GM21381 (cell line): ENCODE data around the gene RGS14.

Experiments used
- ATAC-seq: cut with Tn5 transposase; IDR thresholded peaks from one replicate; pipeline ENCODE4 v1.9.1; 2021; ENCODE audit warnings: mild to moderate bottlenecking, moderate library complexity; ENCODE audit not compliant: unreplicated experiment

RGS14 gene

DNA sequence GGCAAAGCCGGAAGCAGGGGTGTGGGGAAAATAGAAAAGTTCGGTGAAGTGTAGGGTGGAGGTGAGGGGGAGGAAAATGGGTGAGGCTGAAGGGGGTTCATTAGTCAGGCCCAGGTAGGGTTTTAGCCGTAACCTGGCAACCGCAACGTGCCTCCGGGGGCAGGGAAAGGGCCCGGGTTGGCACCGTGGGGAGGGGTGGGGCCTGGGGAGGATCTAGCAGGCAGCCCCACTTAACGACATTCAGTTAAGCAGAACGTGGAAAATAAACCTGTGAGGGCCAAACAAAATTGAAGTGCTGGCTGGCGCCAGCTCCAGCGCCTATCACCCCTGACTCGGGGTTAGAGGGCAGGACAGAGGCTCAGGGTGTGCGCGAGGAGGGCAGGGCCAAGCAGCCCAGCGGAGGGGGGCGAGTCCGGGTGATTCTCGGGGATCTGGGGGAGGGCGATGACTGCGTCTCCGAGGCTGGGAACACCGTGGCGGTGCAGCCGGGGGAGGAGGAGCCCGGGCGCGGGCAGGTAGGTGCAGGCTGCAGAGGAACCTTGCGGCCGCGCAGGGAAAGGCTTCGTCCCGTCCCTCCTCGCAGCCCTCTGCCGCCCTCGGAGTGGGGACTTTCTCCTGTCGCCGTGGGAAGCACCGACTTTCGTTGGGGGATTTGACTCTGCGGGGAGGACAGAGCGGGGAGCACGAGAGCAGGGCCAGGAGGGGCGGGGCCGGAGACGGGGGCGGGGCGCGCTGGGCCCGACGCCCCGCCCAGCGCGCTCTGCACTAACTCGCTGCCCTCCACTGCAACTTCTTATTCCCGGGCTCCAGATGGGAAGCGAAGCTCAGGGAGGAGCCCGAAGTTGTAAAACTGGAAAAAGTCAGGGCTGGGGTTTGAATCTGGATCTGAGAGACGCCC lies 5.1 kb downstream of the RGS14 start:
- peak; percentile 36 for ATAC-seq

DNA sequence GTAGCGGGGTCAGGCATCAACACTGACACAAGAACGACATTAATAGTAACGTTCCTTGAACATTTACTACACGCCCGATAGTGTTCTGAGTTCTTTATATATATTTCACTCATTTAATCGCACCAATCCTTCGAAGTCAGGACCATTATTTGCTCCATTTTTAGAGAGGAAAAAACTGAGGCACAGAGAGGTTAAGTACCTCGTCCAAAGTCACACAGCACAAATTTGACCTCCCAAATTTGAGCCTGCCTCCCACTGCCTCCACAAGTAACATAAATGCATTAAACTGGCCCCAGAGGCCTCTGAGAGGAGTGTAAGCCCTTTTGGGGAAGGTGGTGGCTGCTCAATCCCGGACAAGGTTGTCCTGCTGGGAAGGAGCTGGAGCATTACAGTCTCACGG lies 5.8 kb downstream of the RGS14 start:
- ATAC-seq = no peak

DNA sequence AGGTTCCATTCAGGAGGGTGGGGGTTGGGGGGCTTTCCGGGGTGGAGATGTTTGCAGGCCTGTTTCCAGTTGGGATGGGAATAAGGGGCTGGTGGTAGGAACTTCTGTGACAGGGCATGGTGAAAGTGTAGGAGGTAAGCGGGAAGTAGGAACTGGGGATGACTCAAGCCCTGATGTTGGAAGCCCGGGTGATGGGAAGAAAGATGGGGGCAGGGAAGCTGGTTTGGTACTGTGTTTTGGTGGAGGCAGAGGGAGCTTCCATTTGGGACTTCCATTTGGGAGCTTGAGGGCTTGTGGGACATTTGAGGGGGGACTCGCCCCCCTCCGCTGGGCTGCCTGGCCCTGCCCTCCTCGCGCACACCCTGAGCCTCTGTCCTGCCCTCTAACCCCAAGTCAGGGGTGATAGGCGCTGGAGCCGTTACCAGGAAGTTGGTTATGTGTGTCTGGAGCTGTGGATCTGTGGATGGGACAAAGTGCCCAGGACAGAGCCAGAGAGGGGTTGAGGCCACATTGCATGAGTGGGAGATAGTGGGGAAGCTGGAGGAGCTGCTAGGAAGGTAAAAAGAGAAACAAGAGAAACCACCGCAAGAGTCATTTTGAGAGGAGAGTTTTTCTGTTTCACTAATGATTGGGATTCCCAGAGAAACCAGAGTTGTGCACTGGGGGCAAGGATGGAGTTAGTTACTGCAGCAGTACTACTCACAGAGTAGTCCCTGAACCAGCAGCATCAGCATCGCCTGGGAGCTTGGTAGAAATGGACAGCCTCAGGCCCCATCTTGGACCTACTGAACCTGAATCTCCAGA lies 6.6 kb downstream of the RGS14 start:
- ATAC-seq = no peak

GRCh38 chr5:177365845-177366527 lies 8.3 kb downstream of the RGS14 start:
- ATAC-seq = no peak

GRCh38 chr5:177366528-177367322 lies 9.0 kb downstream of the RGS14 start:
- ATAC-seq = no peak

DNA sequence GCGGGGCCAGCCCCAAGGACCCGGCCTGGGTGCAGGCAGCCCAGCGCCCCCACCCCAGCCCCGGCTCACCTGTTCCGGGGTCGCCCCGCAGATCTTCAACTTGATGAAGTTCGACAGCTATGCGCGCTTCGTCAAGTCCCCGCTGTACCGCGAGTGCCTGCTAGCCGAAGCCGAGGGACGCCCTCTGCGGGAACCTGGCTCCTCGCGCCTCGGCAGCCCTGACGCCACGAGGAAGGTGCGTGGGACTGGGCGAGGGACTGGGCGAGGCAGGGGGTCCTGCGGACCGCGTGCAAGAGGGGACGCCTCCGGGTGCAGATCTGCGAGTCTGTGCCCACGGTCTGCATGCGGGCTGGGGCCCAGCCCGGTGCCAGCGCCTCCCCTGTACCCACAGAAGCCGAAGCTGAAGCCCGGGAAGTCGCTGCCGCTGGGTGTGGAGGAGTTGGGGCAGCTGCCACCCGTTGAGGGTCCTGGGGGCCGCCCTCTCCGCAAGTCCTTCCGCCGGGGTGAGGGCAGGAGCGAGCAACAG lies 9.7 kb downstream of the RGS14 start:
- ATAC-seq = no peak

- ATAC-seq = no peak
These were observed 10.5 kb downstream of the RGS14 start for GRCh38 chr5:177367981-177368868.

DNA sequence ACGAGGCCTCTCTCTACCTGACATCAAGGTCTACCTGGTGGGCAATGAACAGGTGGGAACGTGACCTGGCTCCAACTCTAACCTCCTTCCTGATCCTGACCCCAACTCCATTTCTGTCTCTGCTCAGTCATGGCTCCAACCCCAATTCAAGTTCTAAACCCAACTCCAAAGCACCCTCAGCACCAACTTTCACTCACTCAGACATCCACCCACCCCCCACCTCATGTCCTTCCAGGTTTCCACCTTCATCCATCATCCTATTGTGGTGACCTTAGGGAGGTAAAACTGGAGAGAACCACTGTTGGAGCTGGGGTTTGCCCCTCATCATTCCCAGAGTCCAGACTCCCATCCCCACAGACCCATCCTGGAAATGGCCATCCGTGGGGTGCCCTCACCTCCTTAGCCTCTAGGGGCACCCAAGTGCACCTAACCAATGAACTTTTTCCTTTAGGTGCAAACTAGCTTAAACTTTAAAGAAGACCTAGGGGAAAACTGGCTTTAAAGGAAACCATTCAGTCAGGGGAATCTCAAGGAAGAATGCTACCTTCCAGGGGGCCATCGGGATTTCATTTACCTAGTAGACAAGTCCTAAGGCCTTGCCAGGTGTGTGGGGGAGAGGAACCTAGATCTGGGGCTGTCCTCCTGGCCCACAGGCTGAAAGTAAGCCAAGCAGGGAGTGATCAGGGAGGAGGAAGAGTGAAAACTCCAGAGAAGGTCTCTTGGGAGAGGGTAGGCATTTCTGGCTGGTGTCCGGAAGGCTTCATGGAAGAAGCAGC lies 11.3 kb downstream of the RGS14 start:
- ATAC-seq = no peak

- ATAC-seq = no peak
These were observed 12.1 kb downstream of the RGS14 start for GRCh38 chr5:177369645-177370440.

DNA sequence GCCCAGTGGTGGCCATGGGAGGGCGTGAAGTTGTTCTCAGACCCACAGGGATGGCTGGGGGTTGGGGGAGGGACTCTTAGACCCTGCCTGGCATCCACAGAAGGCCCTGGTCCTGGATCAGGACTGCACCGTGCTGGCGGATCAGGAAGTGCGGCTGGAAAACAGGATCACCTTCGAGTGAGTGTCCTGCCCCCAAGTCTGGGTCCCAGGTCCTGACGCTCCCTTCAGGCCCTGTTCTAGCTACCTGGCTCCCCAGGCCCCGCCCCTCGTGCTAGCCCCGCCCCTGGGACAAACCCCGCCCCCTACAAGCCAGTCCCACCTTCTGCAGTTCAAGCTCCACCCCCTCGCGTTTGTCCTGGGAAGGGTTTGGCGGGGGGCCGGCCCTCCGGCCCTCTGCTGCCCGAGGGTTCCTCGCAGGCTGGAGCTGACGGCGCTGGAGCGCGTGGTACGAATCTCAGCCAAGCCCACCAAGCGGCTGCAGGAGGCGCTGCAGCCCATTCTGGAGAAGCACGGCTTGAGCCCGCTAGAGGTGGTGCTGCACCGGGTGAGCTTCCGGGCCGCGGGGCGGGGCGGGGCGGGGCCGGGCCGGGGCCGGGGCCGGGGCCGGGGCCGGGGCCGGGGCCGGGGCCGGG lies 12.9 kb downstream of the RGS14 start:
- no peak for ATAC-seq

DNA sequence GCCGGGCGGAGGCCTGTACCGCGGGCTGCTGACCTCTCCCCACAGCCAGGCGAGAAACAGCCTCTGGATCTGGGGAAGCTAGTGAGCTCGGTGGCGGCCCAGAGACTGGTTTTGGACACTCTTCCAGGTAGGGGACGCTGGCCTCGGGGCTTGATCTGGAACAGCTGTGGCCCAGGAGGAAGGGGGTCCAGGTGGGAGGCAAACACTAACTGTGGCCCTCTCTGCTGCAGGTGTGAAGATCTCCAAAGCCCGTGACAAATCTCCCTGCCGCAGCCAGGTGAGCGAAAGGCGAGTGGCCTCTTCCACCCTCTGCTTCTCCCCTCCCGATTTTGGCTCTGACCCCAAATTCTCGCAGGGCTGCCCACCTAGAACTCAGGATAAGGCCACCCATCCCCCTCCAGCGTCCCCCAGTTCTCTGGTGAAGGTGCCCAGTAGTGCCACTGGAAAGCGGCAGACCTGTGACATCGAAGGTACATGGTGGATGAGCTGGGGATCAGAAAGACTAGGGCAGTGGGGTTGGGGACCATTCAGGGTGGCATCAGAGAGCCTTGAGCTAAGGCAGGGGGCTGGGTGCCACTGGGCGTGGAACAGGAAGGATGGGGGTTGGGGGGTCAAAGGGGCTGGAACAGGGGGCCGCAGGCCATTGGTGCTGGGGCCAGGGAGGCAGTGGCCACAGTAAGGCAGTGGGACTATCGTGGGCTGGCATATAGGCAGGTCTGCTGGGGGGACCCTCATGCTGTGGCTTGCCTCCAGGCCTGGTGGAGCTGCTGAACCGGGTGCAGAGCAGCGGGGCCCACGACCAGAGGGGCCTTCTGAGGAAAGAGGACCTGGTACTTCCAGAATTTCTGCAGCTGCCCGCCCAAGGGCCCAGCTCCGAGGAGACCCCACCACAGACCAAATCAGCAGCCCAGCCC lies 13.7 kb downstream of the RGS14 start:
- ATAC-seq = no peak

- no peak for ATAC-seq
These were observed 14.5 kb downstream of the RGS14 start for GRCh38 chr5:177372034-177372896.

GRCh38 chr5:177372910-177373309 lies 15.2 kb downstream of the RGS14 start:
- no peak for ATAC-seq

DNA sequence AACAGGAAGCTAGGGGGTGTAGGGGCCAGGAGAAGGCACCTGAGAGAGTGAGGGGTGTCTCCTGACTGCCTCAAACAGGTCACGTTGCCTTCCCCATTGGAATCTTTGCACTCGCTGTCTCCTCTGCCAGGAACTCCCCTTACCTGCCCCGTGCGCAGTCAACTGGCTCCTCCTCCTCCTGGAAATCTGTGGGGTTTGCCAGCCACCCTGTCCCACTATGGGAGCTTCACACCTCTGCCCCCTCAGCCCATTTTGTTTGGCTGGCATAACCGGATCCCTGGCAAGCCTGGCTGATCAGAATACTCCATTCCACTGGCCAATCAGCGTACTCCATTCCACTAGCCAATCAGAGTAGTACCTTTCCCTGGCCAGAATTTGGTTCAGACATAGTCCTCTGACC lies 16.1 kb downstream of the RGS14 start:
- ATAC-seq = no peak

- no peak for ATAC-seq
These were observed 16.5 kb downstream of the RGS14 start for GRCh38 chr5:177374211-177374610.
